GM18499 (cell line): Measurements from ENCODE around the gene FYN.
A peak's percentile ranks its signal among the peaks of the same experiment; 100 is the strongest.

Experiments used
- ATAC-seq: cut with Tn5 transposase; IDR thresholded peaks from one replicate; pipeline ENCODE4 v1.9.1; 2021; ENCODE audit warnings: moderate number of reproducible peaks; ENCODE audit not compliant: insufficient read depth, unreplicated experiment

The FYN gene

DNA sequence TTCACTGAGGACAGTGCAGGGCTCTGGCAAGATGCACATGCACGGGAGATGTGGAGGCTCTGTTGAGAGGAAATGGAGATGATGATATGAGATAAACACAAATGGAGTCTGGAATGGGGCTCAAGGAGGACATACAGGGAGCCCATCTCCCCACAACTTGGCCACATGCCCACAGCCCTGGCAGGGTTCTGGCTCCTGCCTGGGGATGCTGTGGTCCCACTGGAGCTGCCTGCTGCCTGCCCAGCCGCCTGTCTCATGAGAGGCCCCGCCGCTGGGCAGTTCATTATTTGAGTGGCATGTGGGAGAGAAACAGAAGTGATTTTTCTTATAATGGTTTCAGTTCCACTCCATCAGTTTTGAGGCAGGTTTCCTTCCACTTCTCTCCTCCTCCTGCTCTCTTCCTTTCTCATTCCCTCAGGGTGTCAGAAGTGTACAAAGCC, 134.0 kb downstream of the FYN start:
- ATAC-seq, result no peak

DNA sequence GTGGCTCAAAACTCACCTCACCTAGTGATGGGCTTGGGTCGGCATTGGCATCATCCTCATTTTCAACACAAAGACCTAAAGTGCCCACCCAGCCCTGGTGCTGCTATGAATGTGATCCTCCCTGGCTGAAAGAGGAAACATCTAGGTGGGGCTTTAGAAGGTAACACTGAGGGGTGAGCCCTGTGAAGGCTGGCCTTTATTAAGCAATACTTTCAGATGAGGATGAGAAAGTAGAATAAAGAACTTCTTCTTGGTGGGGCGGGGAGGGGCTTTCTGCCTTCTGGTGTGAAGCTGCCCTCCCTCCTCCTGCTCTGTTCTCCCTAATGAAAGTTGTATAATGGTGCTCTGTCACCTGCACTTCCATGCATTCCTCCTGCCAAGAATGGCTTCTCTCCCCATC, 134.6 kb downstream of the FYN start:
- no peak for ATAC-seq

GRCh38 chr6:111738156-111738555, 135.1 kb downstream of the FYN start:
- no peak for ATAC-seq

DNA sequence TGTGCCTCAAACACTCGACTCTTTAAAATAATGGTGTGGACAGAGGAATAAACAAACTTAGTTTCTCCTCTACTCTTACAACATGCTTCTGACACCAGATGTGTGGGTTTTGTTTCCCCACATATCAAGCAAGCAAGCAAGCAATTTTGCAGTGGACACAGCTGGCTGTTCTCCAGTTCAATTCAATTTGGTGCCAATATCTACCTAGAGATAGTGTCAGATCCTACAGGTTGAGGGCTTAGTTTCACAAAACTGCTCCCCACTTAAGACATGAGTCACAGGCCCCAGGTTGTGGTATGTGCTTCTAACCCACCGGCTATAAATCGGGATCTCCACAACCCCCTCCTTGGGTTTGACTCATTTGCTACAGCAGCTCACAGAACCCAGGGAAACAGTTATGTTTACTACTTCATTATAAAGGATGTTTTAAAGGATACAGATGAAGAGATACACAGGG, 136.2 kb downstream of the FYN start:
- ATAC-seq, result no peak

GRCh38 chr6:111736005-111736608, 137.1 kb downstream of the FYN start:
- ATAC-seq, result no peak

- no peak for ATAC-seq
These were observed 138.9 kb downstream of the FYN start for GRCh38 chr6:111734068-111735061.

GRCh38 chr6:111732390-111732789, 140.9 kb downstream of the FYN start:
- ATAC-seq, result no peak

DNA sequence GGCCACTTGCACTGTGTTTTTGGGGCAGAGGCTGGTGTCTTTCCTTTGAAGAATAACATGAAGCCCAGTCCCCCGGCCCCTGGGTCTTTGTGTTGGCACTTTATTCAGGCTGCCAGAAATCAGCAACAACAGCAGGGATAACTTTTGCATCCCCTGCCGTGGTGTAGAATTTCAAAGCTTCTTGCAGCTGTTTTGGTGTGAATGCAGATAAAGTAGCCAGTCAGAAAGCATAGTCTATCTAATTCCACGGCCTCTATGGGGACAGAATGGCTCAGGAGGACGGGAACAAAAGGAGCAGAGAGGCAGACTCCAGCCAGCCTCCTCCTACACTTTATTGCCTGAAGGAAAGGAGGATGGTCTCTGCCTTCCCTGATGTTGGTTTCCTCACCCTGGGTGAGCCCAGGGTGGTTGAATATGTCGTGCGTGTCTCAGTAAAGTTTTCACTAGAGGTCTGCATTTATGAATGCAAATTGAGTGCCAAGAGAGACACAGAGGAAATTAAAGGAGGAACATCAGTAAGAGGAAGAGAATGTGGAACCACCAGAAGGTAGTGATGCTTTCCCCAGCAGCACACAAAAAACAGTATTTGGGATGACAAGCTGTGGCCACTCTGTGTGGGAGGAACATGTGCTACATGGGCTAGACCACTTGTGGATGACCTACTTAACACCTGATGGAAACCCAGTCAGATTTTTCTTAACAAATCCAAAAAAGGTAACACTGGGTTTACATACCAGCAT, 141.6 kb downstream of the FYN start:
- no peak for ATAC-seq

- ATAC-seq, result no peak
These were observed 142.4 kb downstream of the FYN start for GRCh38 chr6:111730864-111731263.

- no peak for ATAC-seq
These were observed 145.4 kb downstream of the FYN start for GRCh38 chr6:111727802-111728201.

GRCh38 chr6:111727041-111727440, 146.2 kb downstream of the FYN start:
- no peak for ATAC-seq

DNA sequence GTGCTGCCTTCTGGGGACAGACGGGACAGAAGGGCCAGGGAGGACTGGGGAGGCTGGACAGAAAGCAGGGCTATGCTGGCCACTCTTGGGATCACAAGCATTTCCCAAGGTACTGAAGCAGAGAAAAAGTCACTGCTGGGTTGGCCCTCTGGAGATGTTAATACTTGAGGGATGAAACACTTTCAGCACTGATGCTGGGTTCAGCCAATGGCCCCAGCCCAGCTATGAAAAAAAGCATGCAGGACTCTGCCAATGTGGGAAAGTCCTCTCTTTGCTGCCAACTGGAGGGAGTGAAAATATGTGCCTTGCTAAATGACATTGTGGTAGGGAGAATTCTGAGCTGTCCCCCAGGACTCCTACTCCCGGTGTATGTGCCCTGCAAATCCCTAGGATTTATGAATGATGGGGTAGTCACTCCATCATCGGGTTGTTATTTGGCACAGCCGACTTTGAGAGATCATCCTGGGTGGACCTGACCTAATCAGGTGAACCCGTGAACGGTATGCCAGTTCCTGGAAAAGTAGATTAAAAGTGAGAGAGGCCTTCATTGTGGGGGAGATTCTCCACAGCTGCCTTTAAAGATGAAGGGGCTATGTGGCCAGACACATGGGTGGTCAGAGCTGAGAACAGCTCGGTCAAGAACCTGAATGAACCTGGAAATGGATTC, 147.7 kb downstream of the FYN start:
- ATAC-seq, result no peak

- peak; percentile 98 for ATAC-seq
These were observed 148.7 kb downstream of the FYN start for GRCh38 chr6:111724505-111724904.

GRCh38 chr6:111724039-111724438, 149.2 kb downstream of the FYN start:
- ATAC-seq, result no peak

GRCh38 chr6:111723412-111723970, 149.8 kb downstream of the FYN start:
- no peak for ATAC-seq

DNA sequence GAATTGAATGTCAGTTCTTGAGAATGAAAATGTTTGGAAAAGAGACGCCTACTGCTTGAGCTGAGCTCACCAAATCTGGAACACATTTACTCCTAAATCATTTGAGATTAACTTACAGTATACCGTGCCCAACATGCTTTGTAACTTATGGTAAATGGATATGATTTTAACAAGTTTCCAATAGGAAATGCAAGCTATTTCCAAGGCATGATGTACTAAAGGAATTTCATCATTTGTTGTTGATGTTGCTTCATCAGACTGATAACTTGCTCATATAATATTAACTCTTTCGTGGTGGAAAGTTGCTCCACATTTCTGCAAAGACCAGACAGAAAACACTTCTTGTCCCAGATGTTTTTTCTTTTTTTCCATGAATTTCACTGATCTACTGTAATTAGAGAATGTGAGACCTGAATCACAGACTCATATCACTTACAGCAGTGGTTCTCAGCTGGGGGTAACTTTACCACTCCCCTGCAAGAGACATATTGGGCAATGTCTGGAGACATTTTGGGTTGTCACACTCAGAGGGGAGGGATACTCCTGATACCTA, 151.0 kb downstream of the FYN start:
- no peak for ATAC-seq

DNA sequence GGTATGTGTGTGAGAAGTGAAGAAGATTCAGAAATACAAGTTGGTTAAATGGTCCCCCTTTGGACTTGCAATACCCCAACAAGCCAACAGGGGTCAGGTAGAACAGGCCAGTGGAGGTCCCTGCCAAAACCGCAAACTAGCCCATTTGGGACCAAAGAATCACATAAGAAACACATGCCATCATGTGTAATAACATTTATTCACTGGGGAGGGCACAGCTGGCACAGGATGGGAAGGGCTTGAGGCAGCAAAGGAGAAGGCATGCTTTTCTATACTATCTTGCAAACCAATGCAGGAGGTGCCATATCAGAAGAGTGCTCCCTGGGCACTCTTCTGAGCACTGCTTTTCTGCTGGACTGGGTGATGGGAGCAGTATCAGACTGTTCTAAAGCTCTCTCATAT, 151.5 kb downstream of the FYN start:
- no peak for ATAC-seq

DNA sequence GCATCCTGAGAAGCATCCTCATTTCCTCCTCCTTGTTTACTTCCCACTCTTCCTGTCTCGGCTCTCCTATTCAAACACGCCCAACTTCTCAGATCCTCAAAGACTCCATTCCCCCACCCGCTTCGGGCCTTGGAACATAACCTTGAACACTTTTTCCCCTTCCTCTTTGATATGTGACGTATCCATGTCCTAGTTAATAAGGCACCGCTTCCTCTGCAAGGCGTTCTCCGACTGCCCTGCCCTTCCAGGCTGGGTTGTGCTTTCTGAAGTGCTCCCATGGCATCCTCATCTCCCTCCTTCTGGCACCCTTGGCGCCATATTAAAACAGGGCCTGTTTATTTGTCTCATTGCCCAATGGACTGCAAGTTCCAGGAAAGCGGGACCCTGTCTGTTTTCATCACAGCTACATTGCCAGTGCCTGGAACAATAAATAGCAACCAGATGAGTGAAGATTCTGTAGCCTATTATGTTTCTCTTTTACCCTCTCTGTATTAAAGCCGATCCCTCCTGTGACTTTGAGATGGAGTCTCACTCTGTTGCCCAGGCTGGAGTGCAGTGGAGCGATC, 152.2 kb downstream of the FYN start:
- ATAC-seq, result no peak

DNA sequence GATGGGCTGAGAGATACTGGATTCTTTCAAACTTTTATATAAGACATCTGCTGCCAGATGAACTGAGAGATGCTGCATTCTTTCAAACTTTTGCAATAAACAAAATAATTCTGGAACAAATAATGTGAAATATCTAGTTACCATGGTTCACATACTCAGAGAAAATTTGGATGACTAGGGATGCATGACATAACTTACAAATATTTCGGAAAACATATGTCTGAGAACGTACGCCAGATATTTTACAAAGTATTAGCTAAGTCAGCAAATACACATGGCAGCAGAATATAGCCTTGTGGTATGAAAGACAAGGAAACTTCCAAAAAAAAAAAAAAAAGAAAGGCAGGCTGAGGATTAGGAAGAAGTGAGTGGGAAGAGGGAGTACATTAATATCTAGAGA, 154.3 kb downstream of the FYN start:
- no peak for ATAC-seq
